Bronchial epithelial cell (primary cell): Measurements from ENCODE around the gene HCN3. TPM values are rescaled to one million over a fixed set of nuclear protein-coding genes. Genes with fewer than 3 reads are reported as not detected.

Experiments
- DNase-seq: peaks from one replicate; pipeline ENCODE4 v3.0.0-alpha.2; 2010; ENCODE audit warnings: low read depth
- FAIRE-seq: peaks from 2 replicates; lab custom pipeline; 2011; peaks lifted over from hg19 to GRCh38; lab: Jason Lieb, UNC
- H3K27me3 ChIP-seq: 2 replicates; pipeline ENCODE4 v1.5.1; 2011; ENCODE audit warnings: low read length; ENCODE audit not compliant: control insufficient read depth, insufficient read depth
- H3K36me3 ChIP-seq: 2 replicates; pipeline ENCODE4 v1.5.1; 2011; ENCODE audit warnings: low read length; ENCODE audit not compliant: control insufficient read depth, insufficient read depth
- H3K4me3 ChIP-seq: 2 replicates; pipeline ENCODE4 v1.5.1; 2011; ENCODE audit warnings: mild to moderate bottlenecking, low read depth, low read length, control low read depth
- total RNA-seq: library from RNA; depleted of rRNA; stranded (reverse); fragments of >200 nt; gene quantifications from 2 replicates; pipeline ENCODE4 v1.2.1, GENCODE V29; 2014
- TF ChIP-seq, protein P1 (sequence below): IDR thresholded peaks from 2 replicates; pipeline ENCODE4 v1.5.1; 2011; ENCODE audit warnings: mild to moderate bottlenecking, moderate library complexity, low read length, control low read depth, inconsistent platforms; ENCODE audit not compliant: insufficient read depth, severe bottlenecking

Gene HCN3
- total RNA-seq, 1 donor from 2014 or later = 1.1 TPM

DNA sequence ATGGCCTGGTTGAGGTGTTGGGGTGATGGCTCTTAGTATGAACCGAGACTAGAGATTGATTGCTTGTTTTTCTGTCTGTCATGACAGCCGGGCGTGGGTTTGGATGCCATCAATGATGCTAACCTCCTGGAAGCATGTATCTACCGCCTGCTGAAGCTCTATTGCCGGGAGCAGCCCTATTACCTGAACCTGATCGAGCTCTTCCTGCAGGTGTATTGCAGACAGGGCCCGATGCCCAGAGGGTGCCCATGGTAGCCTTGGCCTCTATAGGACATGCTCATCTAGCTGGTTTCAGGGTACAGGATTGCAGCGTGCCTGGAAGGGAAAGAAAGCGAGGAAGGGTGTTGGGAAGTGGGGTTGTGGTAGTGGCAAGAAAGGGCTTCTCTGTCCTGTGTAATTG is 40.8 kb downstream of the HCN3 start:
- H3K4me3 ChIP-seq = no peak overlapping the region
- FAIRE-seq (no peak), DNase-seq (no peak)
- no peaks in the 10 kb centered on the region for H3K27me3 ChIP-seq
- H3K36me3 ChIP-seq = peaks cover 6% of the 10 kb centered on the region
- TF ChIP-seq, protein P1, sequence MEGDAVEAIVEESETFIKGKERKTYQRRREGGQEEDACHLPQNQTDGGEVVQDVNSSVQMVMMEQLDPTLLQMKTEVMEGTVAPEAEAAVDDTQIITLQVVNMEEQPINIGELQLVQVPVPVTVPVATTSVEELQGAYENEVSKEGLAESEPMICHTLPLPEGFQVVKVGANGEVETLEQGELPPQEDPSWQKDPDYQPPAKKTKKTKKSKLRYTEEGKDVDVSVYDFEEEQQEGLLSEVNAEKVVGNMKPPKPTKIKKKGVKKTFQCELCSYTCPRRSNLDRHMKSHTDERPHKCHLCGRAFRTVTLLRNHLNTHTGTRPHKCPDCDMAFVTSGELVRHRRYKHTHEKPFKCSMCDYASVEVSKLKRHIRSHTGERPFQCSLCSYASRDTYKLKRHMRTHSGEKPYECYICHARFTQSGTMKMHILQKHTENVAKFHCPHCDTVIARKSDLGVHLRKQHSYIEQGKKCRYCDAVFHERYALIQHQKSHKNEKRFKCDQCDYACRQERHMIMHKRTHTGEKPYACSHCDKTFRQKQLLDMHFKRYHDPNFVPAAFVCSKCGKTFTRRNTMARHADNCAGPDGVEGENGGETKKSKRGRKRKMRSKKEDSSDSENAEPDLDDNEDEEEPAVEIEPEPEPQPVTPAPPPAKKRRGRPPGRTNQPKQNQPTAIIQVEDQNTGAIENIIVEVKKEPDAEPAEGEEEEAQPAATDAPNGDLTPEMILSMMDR = no peak

DNA sequence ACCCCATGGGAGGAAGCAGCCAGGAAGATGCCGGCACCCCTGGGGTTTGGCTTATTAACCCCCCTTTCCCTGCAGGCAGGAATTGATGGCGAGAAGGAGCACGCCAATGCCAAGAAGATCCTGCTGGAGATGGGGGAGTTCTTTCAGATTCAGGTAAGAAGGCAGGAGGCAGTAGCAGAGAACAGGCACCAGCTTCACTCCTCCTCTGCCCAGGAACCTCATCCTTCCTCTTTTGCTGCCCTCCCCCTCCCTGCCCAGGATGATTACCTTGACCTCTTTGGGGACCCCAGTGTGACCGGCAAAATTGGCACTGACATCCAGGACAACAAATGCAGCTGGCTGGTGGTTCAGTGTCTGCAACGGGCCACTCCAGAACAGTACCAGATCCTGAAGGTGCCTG is 42.3 kb downstream of the HCN3 start:
- no peak overlapping the region for H3K4me3 ChIP-seq
- FAIRE-seq = no peak
- TF ChIP-seq, protein P1 = no peak
- H3K27me3 ChIP-seq = no peaks in the 10 kb centered on the region
- no peak for DNase-seq
- peaks cover 3% of the 10 kb centered on the region for H3K36me3 ChIP-seq

DNA sequence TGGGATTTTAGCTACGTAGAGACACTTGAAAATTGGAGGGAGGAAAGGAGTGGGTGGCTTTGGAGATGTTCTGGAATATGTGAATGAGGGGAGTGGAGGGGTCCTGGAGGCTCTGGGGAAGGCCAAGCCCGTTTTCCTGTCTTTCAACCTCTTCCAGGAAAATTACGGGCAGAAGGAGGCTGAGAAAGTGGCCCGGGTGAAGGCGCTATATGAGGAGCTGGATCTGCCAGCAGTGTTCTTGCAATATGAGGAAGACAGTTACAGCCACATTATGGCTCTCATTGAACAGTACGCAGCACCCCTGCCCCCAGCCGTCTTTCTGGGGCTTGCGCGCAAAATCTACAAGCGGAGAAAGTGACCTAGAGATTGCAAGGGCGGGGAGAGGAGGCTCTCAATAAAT is 43.0 kb downstream of the HCN3 start:
- peak; percentile 15 for DNase-seq
- Histone ChIP-seq H3K27me3 (no peaks in the 10 kb centered on the region), H3K4me3 (no peak overlapping the region), H3K36me3 (peaks cover 2% of the 10 kb centered on the region)
- FAIRE-seq = no peak
- TF ChIP-seq, protein P1 = no peak

DNA sequence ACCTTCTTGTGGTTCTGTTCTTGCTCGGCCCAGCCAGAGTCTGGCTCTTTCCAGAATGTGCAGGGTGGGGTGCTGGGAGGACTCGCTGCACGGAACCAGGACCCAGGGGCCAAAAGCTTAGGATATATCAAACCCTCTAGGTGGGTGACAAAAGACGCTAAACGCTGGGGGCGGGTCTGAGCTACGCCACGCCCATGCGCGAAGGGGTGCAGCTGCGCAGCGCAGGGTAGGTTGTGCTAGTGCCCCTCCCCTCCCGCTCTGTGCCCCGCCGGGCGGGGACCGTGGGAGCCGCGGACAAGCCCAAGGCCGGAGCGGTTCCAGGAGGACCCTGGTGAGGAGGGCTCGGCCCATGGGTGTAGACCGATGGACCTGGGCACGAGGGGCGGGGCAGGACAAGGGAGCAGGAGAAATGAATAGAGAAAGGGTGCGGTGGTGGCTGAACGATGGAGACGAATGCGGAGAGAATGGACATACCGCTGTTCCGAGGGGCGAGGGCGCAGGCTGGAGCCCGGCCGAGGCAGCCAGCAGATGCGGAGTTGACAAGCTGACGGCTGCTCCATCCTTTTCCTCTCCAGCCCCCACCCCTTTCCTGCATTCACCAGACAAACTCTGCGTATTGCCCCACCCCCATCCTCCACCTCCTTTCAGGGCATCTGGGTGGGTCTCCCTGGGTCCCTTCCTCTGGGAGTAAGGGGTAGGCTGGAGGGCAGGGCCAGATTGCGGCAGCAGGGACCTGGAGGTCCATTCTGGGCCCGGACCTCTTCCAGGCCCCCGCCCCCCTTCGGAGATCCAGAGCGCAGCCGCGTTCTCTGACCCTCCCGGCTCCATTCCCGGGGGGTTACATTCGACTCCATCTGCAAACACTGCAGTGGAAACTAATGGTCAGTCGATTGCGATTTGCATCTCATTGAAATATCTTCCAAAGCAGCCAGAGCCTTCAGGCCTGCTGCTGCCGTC is 43.7 kb downstream of the HCN3 start, which contains the start of gene RUSC1:
Gene RUSC1, plus strand, starts transcription at position 234 of the 957 bp plus-strand sequence. CDS start 880 bp downstream, outside the sequence.
- DNase-seq (peak; percentile 58), FAIRE-seq (no peak)
- Histone ChIP-seq H3K4me3 (peak within 1 kb of the TSS; percentile 39), H3K36me3 (peaks cover 2% of the 10 kb centered on the region), H3K27me3 (no peaks in the 10 kb centered on the region)
- TF ChIP-seq, protein P1 = no peak

DNA sequence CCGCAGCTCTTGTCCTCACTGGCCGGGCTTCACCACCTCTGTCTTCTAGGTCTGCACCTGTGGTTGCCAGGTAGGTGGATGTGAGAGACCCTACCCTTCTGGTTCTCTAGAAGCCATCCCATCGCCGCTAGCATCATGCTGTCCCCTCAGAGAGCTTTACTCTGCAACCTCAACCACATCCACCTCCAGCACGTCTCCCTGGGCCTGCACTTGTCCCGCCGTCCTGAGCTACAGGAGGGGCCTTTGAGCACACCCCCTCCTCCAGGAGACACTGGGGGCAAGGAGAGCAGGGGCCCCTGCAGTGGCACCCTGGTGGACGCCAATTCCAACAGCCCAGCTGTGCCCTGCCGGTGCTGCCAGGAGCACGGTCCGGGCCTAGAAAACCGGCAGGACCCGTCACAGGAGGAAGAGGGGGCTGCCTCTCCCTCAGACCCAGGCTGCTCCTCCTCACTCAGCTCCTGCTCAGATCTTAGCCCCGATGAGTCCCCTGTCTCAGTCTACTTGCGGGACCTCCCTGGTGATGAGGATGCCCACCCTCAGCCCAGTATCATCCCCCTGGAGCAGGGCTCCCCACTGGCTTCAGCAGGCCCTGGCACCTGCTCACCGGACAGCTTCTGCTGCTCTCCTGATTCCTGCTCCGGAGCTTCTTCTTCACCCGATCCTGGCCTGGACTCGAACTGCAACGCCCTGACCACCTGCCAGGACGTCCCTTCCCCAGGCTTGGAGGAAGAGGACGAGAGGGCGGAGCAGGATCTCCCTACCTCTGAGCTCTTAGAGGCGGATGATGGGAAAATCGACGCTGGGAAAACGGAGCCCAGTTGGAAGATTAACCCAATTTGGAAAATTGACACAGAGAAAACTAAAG is 44.6 kb downstream of the HCN3 start:
- DNase-seq (no peak), FAIRE-seq (no peak)
- no peak overlapping the region for H3K4me3 ChIP-seq
- no peaks in the 10 kb centered on the region for H3K27me3 ChIP-seq
- TF ChIP-seq, protein P1 = no peak
- peaks cover 2% of the 10 kb centered on the region for H3K36me3 ChIP-seq
